Activated CD4-positive, alpha-beta T cell treated with anti-CD3 and anti-CD28 coated beads, Interleukin-2, Interleukin-6, amounts not matched to agents 100 ng/mL and 50 ng/mL, durations not matched to agents 16 hours and 8 hours (primary cell): ENCODE results near the gene TRIM22.
"Not testable (repeated sequence)": the region's sequence is repeated elsewhere in the genome, so short reads cannot be mapped to it uniquely, and the experiment has no call there.

Source experiments
- DNase-seq: peaks from one replicate; pipeline ENCODE4 v3.0.0-alpha.2; 2020

The TRIM22 gene

GRCh38 chr11:5689551-5689983, at the start of gene TRIM22:
Gene TRIM22, plus strand, starts transcription at chr11:5689790. Its CDS starts 6,443 bp downstream, at chr11:5696233.
- DNase-seq = peak; percentile 85

GRCh38 chr11:5639953-5640352, 49.6 kb upstream of the TRIM22 start:
- no peak for DNase-seq

GRCh38 chr11:5643585-5643984, 46.0 kb upstream of the TRIM22 start:
- DNase-seq = peak; percentile 31

- DNase-seq = no peak
Measured at GRCh38 chr11:5646139-5646538, 43.5 kb upstream of the TRIM22 start.

GRCh38 chr11:5655474-5655873, 34.1 kb upstream of the TRIM22 start:
- no peak for DNase-seq

GRCh38 chr11:5656956-5657355, 32.6 kb upstream of the TRIM22 start:
- not testable (repeated sequence) for DNase-seq

- DNase-seq = no peak
Measured at GRCh38 chr11:5658318-5658717, 31.3 kb upstream of the TRIM22 start.

GRCh38 chr11:5663511-5663910, 26.1 kb upstream of the TRIM22 start:
- DNase-seq = no peak

GRCh38 chr11:5665051-5665570, 24.5 kb upstream of the TRIM22 start:
- DNase-seq = no peak

GRCh38 chr11:5665746-5666401, 23.7 kb upstream of the TRIM22 start:
- DNase-seq = no peak

- DNase-seq = no peak
Measured at GRCh38 chr11:5666402-5666793, 23.2 kb upstream of the TRIM22 start.

- DNase-seq = no peak
Measured at GRCh38 chr11:5671831-5672230, 17.8 kb upstream of the TRIM22 start.

- DNase-seq = no peak
Measured at GRCh38 chr11:5674391-5674790, 15.2 kb upstream of the TRIM22 start.

- no peak for DNase-seq
Measured at GRCh38 chr11:5679811-5680210, 9.8 kb upstream of the TRIM22 start.

- not testable (repeated sequence) for DNase-seq
Measured at GRCh38 chr11:5682890-5683441, 6.6 kb upstream of the TRIM22 start.

GRCh38 chr11:5683620-5684019, 6.0 kb upstream of the TRIM22 start:
- peak; percentile 41 for DNase-seq

GRCh38 chr11:5684036-5684645, 5.4 kb upstream of the TRIM22 start:
- peak; percentile 7 for DNase-seq

GRCh38 chr11:5684646-5685362, 4.8 kb upstream of the TRIM22 start, which contains the start of gene TRIM5:
Gene TRIM5, minus strand, starts transcription at chr11:5685074. Its CDS starts 4,897 bp downstream, at chr11:5680177.
- DNase-seq = peak; percentile 85

- no peak for DNase-seq
Measured at GRCh38 chr11:5686426-5686825, 3.2 kb upstream of the TRIM22 start.

- DNase-seq = no peak
Measured at GRCh38 chr11:5688482-5688881, 1.1 kb upstream of the TRIM22 start.

- no peak for DNase-seq
Measured at GRCh38 chr11:5690216-5690615, 626 bp downstream of the TRIM22 start.

- DNase-seq = peak; percentile 15
Measured at GRCh38 chr11:5690736-5691135, 1.1 kb downstream of the TRIM22 start.

GRCh38 chr11:5691238-5691963, 1.8 kb downstream of the TRIM22 start:
- not testable (repeated sequence) for DNase-seq
